NB4 (cell line): ENCODE data around the gene ATP6V0E1.

Experiments used
- CTCF ChIP-seq: IDR thresholded peaks from one replicate; pipeline ENCODE4 v1.5.1; 2012; ENCODE audit warnings: low read depth, low read length
- POLR2A ChIP-seq: IDR thresholded peaks from 2 replicates; pipeline ENCODE4 v1.6.1; 2011; ENCODE audit warnings: mild to moderate bottlenecking; ENCODE audit not compliant: insufficient read length; ENCODE audit errors: extremely low read depth

- TF ChIP-seq CTCF (no peak), POLR2A (no peak)
Measured at GRCh38 chr5:172994405-172994804, 10.8 kb downstream of the ATP6V0E1 start.
